ENCODE data around the gene LRFN2. TPM values are rescaled to one million over a fixed set of nuclear protein-coding genes. Genes with fewer than 3 reads are reported as not detected.

LRFN2 gene
- polyA plus RNA-seq, 1 donor (not counting 4 experiments of a cell fraction or from before 2014, with no cell fraction given), result not detected

DNA sequence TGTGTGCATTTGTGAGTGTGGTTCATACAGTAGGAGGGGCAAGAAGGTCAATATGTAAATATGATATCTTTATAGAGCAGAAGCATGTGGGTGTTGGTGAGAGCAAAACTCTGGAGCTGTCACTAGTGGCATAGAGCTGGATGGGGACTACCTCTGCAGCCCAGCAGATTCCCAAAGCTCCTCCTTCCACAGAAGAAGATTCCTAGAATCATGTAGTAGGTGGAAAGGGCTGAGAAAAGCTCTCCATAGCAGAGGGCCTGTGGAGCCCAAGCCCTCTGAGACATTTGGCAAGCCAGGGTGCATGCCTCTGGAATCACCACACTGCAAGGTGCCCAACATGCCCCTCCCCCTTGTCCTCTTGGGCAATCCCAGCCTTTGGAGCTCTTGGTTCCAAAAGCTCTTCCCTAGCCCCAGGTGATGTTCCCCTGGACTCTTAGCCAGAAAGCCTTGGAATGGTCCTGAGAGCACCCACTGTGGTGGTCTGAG lies 233.2 kb downstream of the LRFN2 start:
- TF ChIP-seq, protein P1, sequence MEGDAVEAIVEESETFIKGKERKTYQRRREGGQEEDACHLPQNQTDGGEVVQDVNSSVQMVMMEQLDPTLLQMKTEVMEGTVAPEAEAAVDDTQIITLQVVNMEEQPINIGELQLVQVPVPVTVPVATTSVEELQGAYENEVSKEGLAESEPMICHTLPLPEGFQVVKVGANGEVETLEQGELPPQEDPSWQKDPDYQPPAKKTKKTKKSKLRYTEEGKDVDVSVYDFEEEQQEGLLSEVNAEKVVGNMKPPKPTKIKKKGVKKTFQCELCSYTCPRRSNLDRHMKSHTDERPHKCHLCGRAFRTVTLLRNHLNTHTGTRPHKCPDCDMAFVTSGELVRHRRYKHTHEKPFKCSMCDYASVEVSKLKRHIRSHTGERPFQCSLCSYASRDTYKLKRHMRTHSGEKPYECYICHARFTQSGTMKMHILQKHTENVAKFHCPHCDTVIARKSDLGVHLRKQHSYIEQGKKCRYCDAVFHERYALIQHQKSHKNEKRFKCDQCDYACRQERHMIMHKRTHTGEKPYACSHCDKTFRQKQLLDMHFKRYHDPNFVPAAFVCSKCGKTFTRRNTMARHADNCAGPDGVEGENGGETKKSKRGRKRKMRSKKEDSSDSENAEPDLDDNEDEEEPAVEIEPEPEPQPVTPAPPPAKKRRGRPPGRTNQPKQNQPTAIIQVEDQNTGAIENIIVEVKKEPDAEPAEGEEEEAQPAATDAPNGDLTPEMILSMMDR (optimal IDR thresholded peaks at IDR 0.05 in 1 of 3, IDR thresholded peaks at IDR 0.05 in 1 of 3, conservative IDR thresholded peaks at IDR 0.05 in 1 of 3; ENCODE audit: extremely low read depth in 1 of 3, insufficient read depth in 2 of 3, low read length in 3 of 3), result no peak
- no peak for TF ChIP-seq EZH2 (IDR thresholded peaks at IDR 0.05; ENCODE audit: low read length)

DNA sequence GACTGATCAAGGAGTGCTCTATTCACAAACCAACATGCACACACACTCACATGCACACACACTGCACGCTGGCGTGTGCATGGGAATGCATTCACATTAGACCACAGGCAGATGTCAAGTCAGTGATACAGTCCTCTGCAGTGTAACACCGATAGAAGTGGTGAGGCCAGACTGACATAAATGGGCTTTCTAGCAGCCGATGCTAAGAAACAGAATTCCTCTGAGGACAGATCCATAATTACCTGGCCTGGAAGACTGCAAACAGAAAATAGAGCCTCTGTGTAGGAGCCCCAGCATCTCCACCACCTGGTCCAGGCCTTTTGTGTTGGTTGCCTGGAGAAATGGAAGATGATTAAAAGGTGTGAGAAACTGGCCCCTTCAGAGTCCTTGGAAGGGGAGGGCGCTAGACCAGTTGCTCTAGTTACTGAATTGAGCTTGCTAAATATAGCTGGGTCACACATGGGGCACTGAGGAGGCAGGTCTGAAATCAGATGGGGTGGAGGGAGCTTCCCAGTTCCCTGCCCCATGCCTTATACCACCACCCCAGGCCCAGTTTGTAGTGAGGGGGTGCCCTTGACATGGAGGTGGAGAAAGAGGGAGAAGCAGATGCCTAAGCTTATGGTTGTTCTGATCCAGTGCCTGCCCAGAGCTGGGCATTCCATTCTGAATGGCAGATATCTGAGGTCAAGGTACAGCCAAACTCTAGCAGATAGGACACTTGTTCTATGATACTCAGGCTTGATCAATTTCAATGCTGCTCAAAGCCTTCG lies 233.8 kb downstream of the LRFN2 start:
- H3K4me1 ChIP-seq (ENCODE audit: control insufficient read depth, extremely low read depth, insufficient read depth, low read length), result peaks cover 3% of the 10 kb centered on the region
- FAIRE-seq, result no peak
- no peak overlapping the region for H3K9ac ChIP-seq (ENCODE audit: control insufficient read depth, extremely low read depth, insufficient read depth, low read length)
- DNase-seq (ENCODE audit: low read depth, low spot score), result no peak
- H3K27ac ChIP-seq (ENCODE audit: control insufficient read depth, insufficient read depth, low read length), result no peak overlapping the region
- H3K4me3 ChIP-seq (ENCODE audit: control insufficient read depth in 2 of 3, extremely low read depth in 1 of 3, insufficient read depth in 2 of 3, low read depth in 1 of 3, low read length in 3 of 3), result no peak overlapping the region
- H3K4me2 ChIP-seq (ENCODE audit: control insufficient read depth, extremely low read depth, insufficient read depth, low read depth, low read length), result no peak overlapping the region
- TF ChIP-seq EZH2 (IDR thresholded peaks at IDR 0.05; ENCODE audit: low read length), result no peak
- TF ChIP-seq, protein P1 (optimal IDR thresholded peaks at IDR 0.05 in 1 of 3, IDR thresholded peaks at IDR 0.05 in 1 of 3, conservative IDR thresholded peaks at IDR 0.05 in 1 of 3; ENCODE audit: extremely low read depth in 1 of 3, insufficient read depth in 2 of 3, low read length in 3 of 3), result no peak
- H4K20me1 ChIP-seq (ENCODE audit: control insufficient read depth, extremely low read depth, insufficient read depth, low read length), result no peaks in the 10 kb centered on the region
- no peaks in the 10 kb centered on the region for H3K36me3 ChIP-seq (ENCODE audit: control insufficient read depth in 2 of 2, extremely low read depth in 1 of 2, insufficient read depth in 2 of 2, low read length in 2 of 2)
- dilution Hi-C loops (cut with MboI; ENCODE audit: extremely low pct_ligation_motif_present, low sequenced_read_pairs), result no loop called here
- H3K79me2 ChIP-seq (ENCODE audit: control insufficient read depth, insufficient read depth, low read length), result no peaks in the 10 kb centered on the region
- peaks cover 5% of the 10 kb centered on the region for H3K27me3 ChIP-seq (ENCODE audit: control insufficient read depth, extremely low read depth, insufficient read depth, low read length)
- no peaks in the 10 kb centered on the region for H3K9me3 ChIP-seq (ENCODE audit: control insufficient read depth, low read depth, low read length)
- no peak overlapping the region for H2AFZ ChIP-seq (ENCODE audit: control insufficient read depth, low read length)
- H3K9me1 ChIP-seq (ENCODE audit: control insufficient read depth, extremely low read depth, insufficient read depth, low read length), result no peaks in the 10 kb centered on the region

More for the DNA sequence above, 233.2 kb downstream of the LRFN2 start:
- Histone ChIP-seq H3K9me3 (ENCODE audit: control insufficient read depth, low read depth, low read length) (no peaks in the 10 kb centered on the region), H4K20me1 (ENCODE audit: control insufficient read depth, extremely low read depth, insufficient read depth, low read length) (no peaks in the 10 kb centered on the region), H3K79me2 (ENCODE audit: control insufficient read depth, insufficient read depth, low read length) (no peaks in the 10 kb centered on the region), H3K27me3 (ENCODE audit: control insufficient read depth, extremely low read depth, insufficient read depth, low read length) (peaks cover 3% of the 10 kb centered on the region), H3K36me3 (ENCODE audit: control insufficient read depth in 2 of 2, extremely low read depth in 1 of 2, insufficient read depth in 2 of 2, low read length in 2 of 2) (no peaks in the 10 kb centered on the region), H3K9me1 (ENCODE audit: control insufficient read depth, extremely low read depth, insufficient read depth, low read length) (no peaks in the 10 kb centered on the region), H3K9ac (ENCODE audit: control insufficient read depth, extremely low read depth, insufficient read depth, low read length) (no peak overlapping the region), H3K4me3 (ENCODE audit: control insufficient read depth in 2 of 3, extremely low read depth in 1 of 3, insufficient read depth in 2 of 3, low read depth in 1 of 3, low read length in 3 of 3) (no peak overlapping the region), H2AFZ (ENCODE audit: control insufficient read depth, low read length) (no peak overlapping the region), H3K4me1 (ENCODE audit: control insufficient read depth, extremely low read depth, insufficient read depth, low read length) (peaks cover 3% of the 10 kb centered on the region), H3K27ac (ENCODE audit: control insufficient read depth, insufficient read depth, low read length) (no peak overlapping the region), H3K4me2 (ENCODE audit: control insufficient read depth, extremely low read depth, insufficient read depth, low read depth, low read length) (no peak overlapping the region)
- FAIRE-seq (no peak), DNase-seq (ENCODE audit: low read depth, low spot score) (no peak)
- dilution Hi-C loops (cut with MboI; ENCODE audit: extremely low pct_ligation_motif_present, low sequenced_read_pairs), result no loop called here
